Measurements from ENCODE around the gene RBL2.
"Not testable (repeated sequence)": the region's sequence is repeated elsewhere in the genome, so short reads cannot be mapped to it uniquely, and the experiment has no call there.

The RBL2 gene

GRCh38 chr16:53539759-53540718 is 105.8 kb downstream of the RBL2 start:
- DNase-seq: not testable (repeated sequence)

Measured in NCI-H82 (cell line).